PC-3 (cell line): Measurements from ENCODE around the gene KRTAP10-10. TPM values are rescaled to one million over a fixed set of nuclear protein-coding genes. Genes with fewer than 3 reads are reported as not detected.

Experiments used
- ATAC-seq: fragments of 200-7000 bp; cut with Tn5 transposase; 2 replicates; pipeline ENCODE4 v1.9.1; 2020; ENCODE audit warnings: mild to moderate bottlenecking, moderate library complexity
- BruUV-seq: library from RNA; stranded (reverse); fragments of 400-500 nt; replicated peaks from 2 replicates; lab custom pipeline; 2021; lab: Mats Ljungman, UMichigan
- CTCF ChIA-PET: fragments of 300-600 bp; sonication (Branson Sonifier 250); formaldehyde crosslinking; loops from one replicate; lab custom pipeline; 2022; ENCODE audit warnings: antibody characterized with exemption; lab: Charles Lee
- POLR2A ChIA-PET: fragments of 300-600 bp; sonication (Branson Sonifier 250); formaldehyde crosslinking; loops from one replicate; lab custom pipeline; 2022; ENCODE audit warnings: antibody characterized with exemption; ENCODE audit not compliant: unreplicated experiment; lab: Charles Lee
- DNase-seq: peaks from one replicate; pipeline ENCODE4 v3.0.0-alpha.2; 2015
- H2AFZ ChIP-seq: fragments of 300-600 bp; sonication (generic); 2 replicates; pipeline ENCODE4 v1.6.0; 2016; ENCODE audit warnings: antibody characterized with exemption, low read length
- H3F3A ChIP-seq: fragments of 300-600 bp; sonication (generic); one replicate; pipeline ENCODE4 v1.6.0; 2017; ENCODE audit warnings: antibody characterized with exemption, low read length, control low read depth, mild to moderate bottlenecking; ENCODE audit not compliant: unreplicated experiment
- H3K27ac ChIP-seq: fragments of 300-600 bp; sonication (generic); 2 replicates; pipeline ENCODE4 v1.5.1; 2016; ENCODE audit warnings: mild to moderate bottlenecking, low read length
- H3K27me3 ChIP-seq: fragments of 300-600 bp; sonication (generic); 2 replicates; pipeline ENCODE4 v1.6.1; 2016; ENCODE audit warnings: low read length, mixed read lengths
- H3K36me3 ChIP-seq: fragments of 300-600 bp; sonication (generic); 2 replicates; pipeline ENCODE4 v1.6.1; 2016; ENCODE audit warnings: low read depth, mixed run types, low read length, mixed read lengths
- H3K4me1 ChIP-seq: fragments of 300-600 bp; sonication (generic); 2 replicates; pipeline ENCODE4 v1.5.1; 2016; ENCODE audit warnings: low read length; ENCODE audit not compliant: insufficient read depth
- H3K4me2 ChIP-seq: fragments of 300-600 bp; sonication (generic); 2 replicates; pipeline ENCODE4 v1.6.0; 2016; ENCODE audit warnings: low read length
- H3K4me3 ChIP-seq: fragments of 300-600 bp; sonication (generic); 2 replicates; pipeline ENCODE4 v1.5.1; 2016; ENCODE audit warnings: mild to moderate bottlenecking, low read length, mixed read lengths
- H3K79me2 ChIP-seq: fragments of 300-600 bp; sonication (generic); 2 replicates; pipeline ENCODE4 v1.6.1; 2017; ENCODE audit warnings: low read length, mixed read lengths
- H3K9ac ChIP-seq: fragments of 300-600 bp; sonication (generic); 2 replicates; pipeline ENCODE4 v1.6.0; 2016; ENCODE audit warnings: mild to moderate bottlenecking, low read length
- H3K9me2 ChIP-seq: fragments of 300-600 bp; sonication (generic); replicated peaks from 2 replicates; pipeline ENCODE4 v1.6.1; 2016; ENCODE audit warnings: mixed run types, low read length, mixed read lengths
- H3K9me3 ChIP-seq: fragments of 300-600 bp; sonication (generic); 2 replicates; pipeline ENCODE4 v1.6.1; 2016; ENCODE audit warnings: low read length, mixed read lengths
- H4K20me1 ChIP-seq: fragments of 300-600 bp; sonication (generic); 2 replicates; pipeline ENCODE4 v1.6.1; 2016; ENCODE audit warnings: low read length, mixed read lengths
- EZH2 ChIP-seq: fragments of 300-600 bp; sonication (generic); IDR thresholded peaks from one replicate; pipeline ENCODE4 v1.6.1; 2017; ENCODE audit warnings: antibody characterized with exemption, mild to moderate bottlenecking, low read length; ENCODE audit not compliant: unreplicated experiment
- EZH2phosphoT487 ChIP-seq: fragments of 300-600 bp; sonication (generic); IDR thresholded peaks from 2 replicates; pipeline ENCODE4 v1.6.1; 2018; ENCODE audit warnings: mild to moderate bottlenecking, antibody characterized with exemption, low read length, borderline replicate concordance
- intact Hi-C: fragments of 100-400 bp; cut with micrococcal nuclease; formaldehyde crosslinking; loops from 2 replicates; pipeline ENCODE4 v1.9.0; 2023
- total RNA-seq: library from RNA; depleted of rRNA; stranded (reverse); fragments of >200 nt; gene quantifications from 2 replicates; pipeline ENCODE4 v1.2.3, GENCODE V29; 2014
- TF ChIP-seq, protein P1 (sequence below): fragments of 300-600 bp; sonication (generic); conservative IDR thresholded peaks from 2 replicates; pipeline ENCODE4 v1.5.1; 2017; ENCODE audit warnings: antibody characterized with exemption, low read depth, mild to moderate bottlenecking, low read length

The KRTAP10-10 gene
- total RNA-seq, 1 experiment from 2014 or later, result not detected

DNA sequence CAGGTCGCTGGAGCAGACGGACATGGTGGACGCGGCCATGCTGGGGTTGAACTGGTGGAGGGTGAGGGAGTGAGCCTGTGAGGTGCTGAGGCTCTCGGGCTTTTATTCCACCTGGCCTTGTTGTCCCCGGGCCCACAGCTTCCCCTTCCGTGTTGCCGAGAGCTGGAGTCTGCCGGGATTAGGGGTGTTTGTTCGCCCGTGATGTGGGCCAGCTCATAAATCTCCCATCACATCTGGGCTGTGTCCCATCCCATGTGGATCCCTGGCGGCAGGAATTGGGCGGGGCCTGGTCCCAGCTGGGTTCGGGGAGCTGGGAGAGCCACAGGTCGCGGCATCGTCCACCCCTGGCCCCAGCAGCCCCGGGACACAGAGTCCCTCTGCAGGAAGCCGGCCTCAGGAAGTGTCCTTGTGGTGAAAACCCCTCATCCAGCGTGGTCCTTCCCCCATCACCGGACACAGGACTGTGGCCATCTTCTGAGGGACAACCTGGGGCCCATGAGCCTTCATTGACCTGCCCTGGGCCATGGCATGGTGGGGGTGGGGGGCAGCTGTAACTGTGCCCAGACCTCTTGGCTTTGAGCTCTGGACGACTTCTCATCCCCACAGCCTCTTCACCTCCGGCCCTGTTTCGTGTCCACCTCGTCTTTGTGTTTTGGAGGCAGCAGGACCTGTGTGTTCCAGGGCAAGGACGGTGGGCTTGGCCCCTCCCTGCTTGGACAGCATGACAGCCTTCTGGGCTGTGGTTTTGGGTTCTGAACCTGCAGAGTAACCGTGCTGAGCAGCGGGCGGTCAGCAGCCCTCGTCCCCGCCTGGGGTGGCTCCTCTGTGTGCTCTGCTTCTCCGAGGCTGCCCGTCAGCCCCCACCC is 44.5 kb upstream of the KRTAP10-10 start, which contains the start of gene KRTAP10-6:
Gene KRTAP10-6, minus strand, starts transcription at position 60 of the 866 bp plus-strand sequence. Its CDS starts 21 bp downstream, at position 39.
- no peak for ATAC-seq

DNA sequence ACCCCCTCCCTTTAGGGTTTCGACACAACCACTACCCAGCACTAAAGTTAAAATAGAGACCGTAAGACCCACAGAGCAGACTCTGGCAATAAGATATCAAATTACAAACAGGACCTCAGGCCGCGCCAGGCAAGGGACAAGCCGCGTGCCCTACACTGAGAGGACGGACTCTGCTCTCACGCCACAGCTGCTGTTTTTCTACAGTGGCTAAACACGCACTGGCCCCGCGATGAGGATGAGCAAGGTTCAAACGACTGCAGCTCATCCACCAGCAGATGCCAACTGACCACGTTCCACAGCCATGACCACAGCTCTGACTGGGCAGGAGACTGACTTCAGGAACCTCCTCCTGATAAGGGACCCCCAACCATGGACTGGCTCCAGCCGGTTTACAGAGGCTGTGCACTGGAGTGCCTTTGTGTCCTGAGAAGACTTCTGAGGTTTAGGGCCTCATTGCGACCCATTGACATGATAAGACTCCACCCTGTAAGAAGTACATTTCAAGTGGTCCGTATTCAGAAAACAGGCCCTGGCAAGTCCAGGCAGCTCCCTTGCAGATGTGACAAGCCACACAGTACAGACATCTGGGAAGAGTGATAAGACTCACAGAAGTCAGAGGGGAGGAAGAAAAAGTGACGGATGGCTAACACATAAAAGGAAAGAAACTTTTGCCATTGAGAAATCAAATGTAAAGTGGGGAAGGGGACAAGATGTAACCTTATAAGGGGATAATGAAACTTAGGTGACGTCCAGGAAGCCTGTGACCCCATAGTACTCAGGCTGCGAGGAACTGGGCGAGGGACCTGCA is 43.4 kb upstream of the KRTAP10-10 start:
- no peak for DNase-seq
- no peak for ATAC-seq
- H3K4me2 ChIP-seq, result no peak overlapping the region
- H3K9ac ChIP-seq, result no peak overlapping the region
- intact Hi-C loops, result no loop called here
- POLR2A ChIA-PET, result no interaction called here
- no peaks in the 10 kb centered on the region for H3K36me3 ChIP-seq
- no peaks in the 10 kb centered on the region for H3K9me3 ChIP-seq
- peaks cover 12% of the 10 kb centered on the region for H3K4me1 ChIP-seq
- no peak for TF ChIP-seq EZH2phosphoT487
- TF ChIP-seq, protein P1, sequence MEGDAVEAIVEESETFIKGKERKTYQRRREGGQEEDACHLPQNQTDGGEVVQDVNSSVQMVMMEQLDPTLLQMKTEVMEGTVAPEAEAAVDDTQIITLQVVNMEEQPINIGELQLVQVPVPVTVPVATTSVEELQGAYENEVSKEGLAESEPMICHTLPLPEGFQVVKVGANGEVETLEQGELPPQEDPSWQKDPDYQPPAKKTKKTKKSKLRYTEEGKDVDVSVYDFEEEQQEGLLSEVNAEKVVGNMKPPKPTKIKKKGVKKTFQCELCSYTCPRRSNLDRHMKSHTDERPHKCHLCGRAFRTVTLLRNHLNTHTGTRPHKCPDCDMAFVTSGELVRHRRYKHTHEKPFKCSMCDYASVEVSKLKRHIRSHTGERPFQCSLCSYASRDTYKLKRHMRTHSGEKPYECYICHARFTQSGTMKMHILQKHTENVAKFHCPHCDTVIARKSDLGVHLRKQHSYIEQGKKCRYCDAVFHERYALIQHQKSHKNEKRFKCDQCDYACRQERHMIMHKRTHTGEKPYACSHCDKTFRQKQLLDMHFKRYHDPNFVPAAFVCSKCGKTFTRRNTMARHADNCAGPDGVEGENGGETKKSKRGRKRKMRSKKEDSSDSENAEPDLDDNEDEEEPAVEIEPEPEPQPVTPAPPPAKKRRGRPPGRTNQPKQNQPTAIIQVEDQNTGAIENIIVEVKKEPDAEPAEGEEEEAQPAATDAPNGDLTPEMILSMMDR, result no peak
- no peak for TF ChIP-seq EZH2
- H3F3A ChIP-seq, result no peaks in the 10 kb centered on the region
- no peaks in the 10 kb centered on the region for H3K79me2 ChIP-seq
- no peak overlapping the region for H3K27ac ChIP-seq
- H2AFZ ChIP-seq, result no peak overlapping the region
- H4K20me1 ChIP-seq, result no peaks in the 10 kb centered on the region
- CTCF ChIA-PET, result no interaction called here
- no peak overlapping the region for H3K4me3 ChIP-seq
- BruUV-seq, result no TSS peak
- H3K27me3 ChIP-seq, result no peaks in the 10 kb centered on the region
- H3K9me2 ChIP-seq, result no peaks in the 10 kb centered on the region

More for the DNA sequence above, 44.5 kb upstream of the KRTAP10-10 start, which contains the start of gene KRTAP10-6:
- DNase-seq, result no peak
- TF ChIP-seq, protein P1, result no peak
- TF ChIP-seq EZH2 (no peak), EZH2phosphoT487 (no peak)
- CTCF ChIA-PET, result no interaction called here
- no peaks in the 10 kb centered on the region for H3K79me2 ChIP-seq
- POLR2A ChIA-PET, result no interaction called here
- intact Hi-C loops, result no loop called here
- no peaks in the 10 kb centered on the region for H3F3A ChIP-seq
- no peak within 1 kb of the TSS for H3K4me3 ChIP-seq
- H4K20me1 ChIP-seq, result no peaks in the 10 kb centered on the region
- H3K36me3 ChIP-seq, result no peaks in the 10 kb centered on the region
- H3K4me1 ChIP-seq, result peaks cover 12% of the 10 kb centered on the region
- no peaks in the 10 kb centered on the region for H3K9me2 ChIP-seq
- no peak within 1 kb of the TSS for H3K27ac ChIP-seq
- BruUV-seq, result no TSS peak
- H2AFZ ChIP-seq, result no peak within 1 kb of the TSS
- no peaks in the 10 kb centered on the region for H3K9me3 ChIP-seq
- no peak within 1 kb of the TSS for H3K9ac ChIP-seq
- H3K4me2 ChIP-seq, result no peak within 1 kb of the TSS
- no peaks in the 10 kb centered on the region for H3K27me3 ChIP-seq
